GM18511 (cell line): ENCODE data around the gene LSAMP.
"Not testable (repeated sequence)": the region's sequence is repeated elsewhere in the genome, so short reads cannot be mapped to it uniquely, and the experiment has no call there.

Experiments
- ATAC-seq: cut with Tn5 transposase; IDR thresholded peaks from one replicate; pipeline ENCODE4 v1.9.1; 2021; ENCODE audit warnings: mild to moderate bottlenecking, moderate library complexity; ENCODE audit not compliant: unreplicated experiment

Gene LSAMP

DNA sequence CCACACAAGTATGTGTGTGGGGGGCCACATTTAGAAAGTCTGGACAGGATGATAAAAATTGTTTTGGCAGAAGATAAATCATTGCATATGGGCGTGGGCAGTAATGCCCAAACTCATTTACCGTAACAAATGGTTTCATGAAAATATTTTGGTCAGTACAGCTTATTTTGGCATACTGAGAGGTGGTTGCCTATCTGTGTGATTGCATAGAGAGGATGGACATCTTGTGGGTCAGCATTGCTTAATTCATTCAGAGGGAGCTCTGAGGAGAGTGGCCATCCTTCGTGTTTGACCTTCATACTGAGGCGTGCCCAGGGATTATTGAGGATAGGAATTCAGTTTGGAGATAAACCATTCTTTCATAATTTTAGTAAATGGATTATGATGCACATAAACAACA is 659.5 kb downstream of the LSAMP start:
- ATAC-seq = no peak

- ATAC-seq = no peak
These were observed 660.3 kb downstream of the LSAMP start for GRCh38 chr3:115784739-115785536.

DNA sequence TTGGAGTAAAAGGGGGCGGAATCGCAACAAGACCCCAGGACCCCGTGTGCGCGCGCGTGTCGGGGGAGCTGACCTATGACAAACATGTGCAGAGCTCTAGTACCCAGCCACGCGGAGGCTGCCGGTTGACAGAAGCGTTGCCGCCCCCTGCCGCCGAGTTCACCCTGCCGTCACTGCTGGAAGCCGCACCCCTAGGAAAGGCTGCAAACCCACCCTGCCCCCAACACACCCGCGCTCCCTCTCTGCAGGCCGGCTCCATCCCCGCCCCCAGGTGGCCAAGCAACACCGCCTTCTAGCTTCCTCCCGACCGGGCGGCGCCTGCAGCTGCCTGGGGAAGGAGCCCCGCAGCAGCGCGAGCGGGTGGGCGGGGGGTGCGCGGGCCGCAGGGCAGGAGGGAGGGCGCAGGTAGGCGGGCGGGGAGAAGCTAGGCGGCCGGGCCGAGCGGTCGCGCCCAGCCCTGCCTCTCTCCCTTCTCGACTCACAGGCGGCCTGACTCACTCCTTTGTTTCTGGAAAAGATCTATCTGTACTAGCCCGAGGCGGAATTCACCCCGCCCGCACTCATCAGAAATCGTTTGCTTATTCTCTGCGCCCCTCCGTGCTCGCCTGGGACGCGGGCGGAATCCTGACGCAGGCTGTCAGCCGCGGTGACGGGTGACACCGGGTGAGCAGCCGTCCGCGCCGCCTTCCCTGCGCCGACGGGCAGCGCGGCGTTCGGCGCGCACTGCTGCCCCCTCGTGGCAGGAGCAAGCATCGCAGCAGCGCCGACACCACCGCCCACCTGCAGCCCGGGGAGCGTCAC is 661.1 kb downstream of the LSAMP start:
- peak; percentile 90 for ATAC-seq

GRCh38 chr3:115783426-115783825 is 661.9 kb downstream of the LSAMP start:
- ATAC-seq = not testable (repeated sequence)

DNA sequence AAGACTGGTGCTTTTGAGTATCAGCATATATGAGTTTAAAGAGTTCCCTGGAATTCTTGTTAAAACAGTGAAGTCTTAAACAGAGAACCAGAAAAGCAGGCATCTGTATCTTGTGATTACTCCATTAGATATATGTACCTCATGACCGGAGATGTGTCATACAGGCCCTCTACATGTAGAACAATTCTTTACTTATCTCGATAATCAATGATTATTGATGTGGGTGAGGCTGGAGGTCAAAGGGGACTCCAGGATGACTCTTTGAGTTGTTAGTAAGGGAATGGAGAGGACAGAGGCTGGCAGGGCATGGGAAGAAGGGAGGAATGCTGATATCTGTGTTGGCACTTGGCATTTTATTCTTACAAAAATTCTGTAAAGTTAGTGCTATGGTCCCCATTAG is 666.3 kb downstream of the LSAMP start:
- ATAC-seq = no peak

- no peak for ATAC-seq
These were observed 672.3 kb downstream of the LSAMP start for GRCh38 chr3:115772951-115773350.

DNA sequence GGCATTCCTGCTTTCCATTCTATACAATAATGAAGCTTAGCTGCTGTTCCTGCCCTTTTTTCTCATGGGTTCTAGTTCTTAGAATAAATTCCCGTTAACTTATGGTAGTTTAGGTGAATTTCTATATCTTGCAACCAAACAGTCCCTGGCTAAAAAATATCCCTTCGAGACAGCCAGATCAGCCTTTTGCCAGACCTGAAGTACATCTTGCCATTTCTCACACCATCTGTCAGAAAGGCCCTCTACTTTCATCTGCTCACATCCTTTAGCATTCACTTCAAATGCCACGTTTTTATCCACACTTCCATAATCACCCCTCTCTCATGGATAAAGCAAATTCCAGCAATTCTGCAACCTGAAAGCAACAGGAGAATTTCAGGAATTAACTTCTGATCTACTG is 676.6 kb downstream of the LSAMP start:
- no peak for ATAC-seq

DNA sequence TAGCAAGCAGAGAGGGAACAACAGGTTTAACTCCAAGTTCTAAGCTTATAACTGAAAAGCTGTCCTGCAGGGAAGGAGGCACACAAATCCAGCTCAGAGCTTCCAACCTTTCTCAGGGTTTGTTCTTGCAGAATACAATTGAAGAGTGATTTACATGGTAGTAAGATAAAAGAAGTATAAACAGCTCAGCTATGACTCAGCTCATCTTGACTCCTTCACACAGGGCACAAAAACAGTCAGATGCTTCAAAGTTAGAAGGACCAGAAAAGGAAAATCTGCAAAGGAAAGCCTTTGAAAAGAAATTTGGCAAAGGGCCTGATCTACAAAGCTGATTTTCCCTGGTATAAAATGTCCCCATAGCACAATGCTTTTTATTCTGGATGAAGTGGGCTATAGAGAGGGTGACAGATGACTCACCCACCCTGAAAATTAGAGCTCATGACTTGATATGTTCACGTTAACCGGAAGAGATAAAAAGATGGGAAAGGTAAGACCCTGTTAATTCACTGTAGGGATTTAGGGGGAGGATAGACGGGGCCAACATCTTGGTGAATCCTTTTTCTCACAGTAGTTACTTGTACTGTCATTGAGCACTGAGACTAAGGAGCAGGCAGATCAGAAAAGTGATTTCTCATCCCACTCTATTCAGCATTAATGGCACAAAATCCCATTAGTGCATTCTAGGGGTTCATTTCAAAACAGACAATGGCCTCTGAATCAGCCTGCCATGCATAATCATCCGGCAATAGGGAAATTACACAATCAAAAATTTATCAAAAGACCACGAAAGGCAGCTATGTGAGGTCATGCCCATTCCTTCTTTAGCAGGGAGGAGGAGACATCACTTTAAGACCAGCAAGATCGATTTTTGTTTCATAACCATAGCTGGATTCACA is 678.5 kb downstream of the LSAMP start:
- no peak for ATAC-seq

- ATAC-seq = no peak
These were observed 683.4 kb downstream of the LSAMP start for GRCh38 chr3:115761927-115762305.

- ATAC-seq = no peak
These were observed 684.6 kb downstream of the LSAMP start for GRCh38 chr3:115760716-115761115.

GRCh38 chr3:115758076-115758763 is 687.1 kb downstream of the LSAMP start:
- ATAC-seq = no peak

DNA sequence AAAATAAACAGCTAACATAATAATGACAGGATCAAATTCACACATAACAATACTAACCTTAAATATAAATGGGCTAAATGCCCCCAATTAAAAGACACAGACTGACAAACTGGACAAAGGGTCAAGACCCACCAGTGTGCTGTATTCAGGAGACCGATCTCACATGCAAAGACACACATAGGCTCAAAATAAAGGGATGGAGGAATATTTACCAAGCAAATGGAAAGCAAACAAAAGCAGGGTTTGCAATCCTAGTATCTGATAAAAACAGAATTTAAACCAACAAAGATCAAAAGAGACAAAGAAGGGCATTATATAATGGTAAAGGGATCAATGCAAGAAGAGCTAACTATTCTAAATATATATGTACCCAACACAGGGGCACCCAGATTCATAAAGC is 692.3 kb downstream of the LSAMP start:
- ATAC-seq = not testable (repeated sequence)
